Neural progenitor cell (in vitro differentiated cells): ENCODE results near the gene DGKD.

Experiments used
- CTCF ChIP-seq: fragments of 200-600 bp; sonication (generic); IDR thresholded peaks from 2 replicates; pipeline ENCODE4 v1.5.1; 2017; ENCODE audit warnings: antibody characterized with exemption, mild to moderate bottlenecking
- EZH2phosphoT487 ChIP-seq: fragments of 200-600 bp; sonication (generic); IDR thresholded peaks from 2 replicates; pipeline ENCODE4 v1.6.1; 2017; ENCODE audit warnings: antibody characterized with exemption

DNA sequence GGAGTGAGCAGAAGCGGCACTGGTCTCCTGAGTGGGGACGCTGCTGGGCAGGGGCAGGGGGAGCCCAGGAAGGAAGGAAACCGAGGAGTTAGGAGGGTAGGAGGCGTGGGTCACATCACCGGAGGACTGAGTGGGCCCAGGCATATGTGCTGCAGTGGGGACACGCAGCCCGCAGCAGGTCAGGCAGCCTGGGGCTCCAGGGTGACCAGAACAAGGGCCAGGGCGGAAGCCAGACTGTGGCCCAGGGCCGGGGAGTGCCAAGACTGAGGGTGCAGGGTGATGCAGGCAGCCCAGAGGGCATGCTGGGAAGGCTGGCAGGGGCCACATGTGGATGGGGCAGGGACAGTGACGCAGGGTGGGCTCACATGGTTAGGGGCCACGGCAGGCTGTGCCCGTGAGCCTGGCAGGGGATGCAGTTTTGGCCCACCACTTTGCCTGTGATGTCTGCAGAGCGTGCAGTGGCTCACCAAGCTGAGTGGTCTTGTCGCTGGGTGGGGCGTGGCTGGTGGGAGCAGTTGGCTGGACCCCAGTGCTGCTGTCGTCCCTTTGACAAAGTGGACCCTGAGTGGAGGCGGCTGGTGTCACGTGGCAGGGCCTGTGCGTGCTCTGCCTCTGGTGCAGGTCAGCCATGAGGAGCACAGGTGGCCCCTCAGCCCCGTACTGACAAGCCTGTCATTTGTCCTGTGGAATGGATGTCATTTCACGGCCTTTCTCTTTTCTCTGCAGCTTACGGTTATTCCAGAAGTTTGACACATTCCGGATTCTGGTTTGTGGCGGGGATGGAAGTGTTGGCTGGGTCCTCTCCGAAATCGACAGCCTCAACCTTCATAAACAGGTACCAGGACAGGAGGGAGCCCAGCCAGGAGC is 87.1 kb downstream of the DGKD start:
- no peak for TF ChIP-seq EZH2phosphoT487
- TF ChIP-seq CTCF: no peak
